HepG2 (cell line): ENCODE data around the gene MEF2A. TPM values are rescaled to one million over a fixed set of nuclear protein-coding genes. Genes with fewer than 3 reads are reported as not detected.

Source experiments
- ATAC-seq: fragments of 200-7000 bp; cut with Tn5 transposase; 3 replicates; pipeline ENCODE4 v1.9.1; 2020; ENCODE audit warnings: mild to moderate bottlenecking, moderate library complexity
- BruUV-seq: library from RNA; stranded (reverse); fragments of 400-500 nt; replicated peaks from 2 replicates; lab custom pipeline; 2021; lab: Mats Ljungman, UMichigan
- CTCF ChIA-PET: fragments of 300-600 bp; formaldehyde crosslinking; extraction: SDS; loops from one replicate; lab custom pipeline; 2021; ENCODE audit warnings: low total read pairs, inconsistent platforms, low intra/inter-chr PET ratio; lab: Yijun Ruan, JAX
- POLR2A ChIA-PET: fragments of 350-600 bp; sonication (Branson Sonifier 250); formaldehyde crosslinking; loops from one replicate; lab custom pipeline; 2020; ENCODE audit warnings: antibody characterized with exemption, inconsistent platforms; lab: Yijun Ruan, JAX
- DNase-seq: peaks from one replicate; pipeline ENCODE4 v3.0.0-alpha.2; 2015; ENCODE audit warnings: low spot score
- FAIRE-seq: peaks from 3 replicates; lab custom pipeline; 2011; peaks lifted over from hg19 to GRCh38; lab: Jason Lieb, UNC
- H2AFZ ChIP-seq: one replicate; pipeline ENCODE4 v1.6.1; 2011; ENCODE audit warnings: low read length, inconsistent platforms
- H3K27ac ChIP-seq: fragments of 300-600 bp; 3 replicates; pipeline ENCODE4 v1.8.0; 2011; ENCODE audit warnings: mixed run types, mild to moderate bottlenecking, mixed read lengths, low read length, inconsistent platforms; ENCODE audit not compliant: insufficient read depth; ENCODE audit errors: extremely low read length
- H3K27me3 ChIP-seq, 2 experiments: fragments of 200-600 bp in 1 of 2; 2 replicates in 1 of 2; 3 replicates in 1 of 2; pipeline versions ENCODE4 v1.6.0 to v1.8.0; 2011; ENCODE audit warnings: low read length in 2 of 2, mild to moderate bottlenecking in 2 of 2, moderate library complexity in 2 of 2, inconsistent platforms in 1 of 2; ENCODE audit not compliant: insufficient read depth in 2 of 2, control insufficient read depth in 1 of 2
- H3K36me3 ChIP-seq, 2 experiments: fragments of 200-600 bp in 1 of 2; replicated peaks in 1 of 2; 2 replicates in 1 of 2; 3 replicates in 1 of 2; pipeline versions ENCODE4 v1.5.1 to v1.8.0; 2011; ENCODE audit warnings: low read length in 2 of 2, inconsistent platforms in 1 of 2; ENCODE audit not compliant: insufficient read depth in 2 of 2, control insufficient read depth in 1 of 2
- H3K4me1 ChIP-seq: 2 replicates; pipeline ENCODE4 v1.5.1; 2012; ENCODE audit warnings: low read length, inconsistent platforms; ENCODE audit not compliant: insufficient read depth
- H3K4me2 ChIP-seq: 2 replicates; pipeline ENCODE4 v1.6.0; 2011; ENCODE audit warnings: low read depth, low read length, inconsistent platforms
- H3K4me3 ChIP-seq, 3 experiments: fragments of 200-600 bp in 1 of 3; sonication (generic), shearing (Covaris generic) in 1 of 3; replicated peaks in 1 of 3; 2 replicates each; pipeline ENCODE4 v1.5.1; 2011 to 2016; ENCODE audit warnings: low read length in 3 of 3, inconsistent platforms in 2 of 3, low read depth in 2 of 3, mild to moderate bottlenecking in 2 of 3, control low read depth in 1 of 3, mixed read lengths in 1 of 3; ENCODE audit not compliant: insufficient read depth in 1 of 3
- H3K79me2 ChIP-seq: one replicate; pipeline ENCODE4 v1.6.1; 2011; ENCODE audit warnings: low read length, inconsistent platforms; ENCODE audit not compliant: insufficient read depth
- H3K9ac ChIP-seq: 2 replicates; pipeline ENCODE4 v1.6.0; 2011; ENCODE audit warnings: mild to moderate bottlenecking, low read depth, low read length, inconsistent platforms; ENCODE audit not compliant: insufficient read depth
- H3K9me3 ChIP-seq: 2 replicates; pipeline ENCODE4 v1.5.1; 2012; ENCODE audit warnings: mild to moderate bottlenecking, low read length
- H4K20me1 ChIP-seq: 2 replicates; pipeline ENCODE4 v1.6.0; 2011; ENCODE audit warnings: inconsistent platforms, mild to moderate bottlenecking, low read length, moderate library complexity; ENCODE audit not compliant: insufficient read depth
- ARID5B ChIP-seq: IDR thresholded peaks from 2 replicates; pipeline ENCODE4 v1.4.0; 2020; ENCODE audit warnings: mild to moderate bottlenecking, missing genetic modification reagents
- FOXM1 ChIP-seq: sonication (generic); formaldehyde crosslinking; IDR thresholded peaks from 2 replicates; pipeline ENCODE4 v1.5.0; 2020; ENCODE audit warnings: missing genetic modification reagents
- SOX13 ChIP-seq, 3 experiments: fragments of 450-650 bp in 1 of 3; sonication (generic) in 1 of 3; formaldehyde crosslinking in 1 of 3; IDR thresholded peaks in 2 of 3; conservative IDR thresholded peaks in 1 of 3; 2 replicates each; pipeline versions ENCODE4 v1.5.0 to v1.6.1; 2016 to 2020; ENCODE audit warnings: antibody characterized with exemption in 1 of 3, mild to moderate bottlenecking in 1 of 3, missing compliant biosample characterization in 1 of 3, missing genetic modification reagents in 1 of 3, moderate library complexity in 1 of 3
- SOX5 ChIP-seq: IDR thresholded peaks from 2 replicates; pipeline ENCODE4 v1.6.1; 2016; ENCODE audit warnings: borderline replicate concordance
- SYNCRIP ChIP-seq: fragments of 200-400 bp; formaldehyde crosslinking; IDR thresholded peaks from 2 replicates; pipeline ENCODE4 v1.6.1; 2018; ENCODE audit warnings: mild to moderate bottlenecking, low read depth, low read length; ENCODE audit not compliant: insufficient read depth
- ZNF33A ChIP-seq: sonication (generic); formaldehyde crosslinking; IDR thresholded peaks from 2 replicates; pipeline ENCODE4 v1.5.1; 2020; ENCODE audit warnings: missing genetic modification reagents, mild to moderate bottlenecking, moderate library complexity, borderline replicate concordance
- ZNF678 ChIP-seq: sonication (generic); formaldehyde crosslinking; IDR thresholded peaks from 2 replicates; pipeline ENCODE4 v1.4.0; 2020; ENCODE audit warnings: mild to moderate bottlenecking, missing genetic modification reagents
- WGBS: methylation state at CpG from one replicate; pipeline ENCODE4 v1.1.6; 2017; ENCODE audit warnings: low lambda C conversion rate; 5-methylcytosine and 5-hydroxymethylcytosine counted together
- in situ Hi-C: cut with HindIII; loops from 2 replicates; pipeline ENCODE4 v1.10.0; 2017; ENCODE audit warnings: low pct_unique_long_range_greater_than_20kb; ENCODE audit not compliant: extremely low pct_ligation_motif_present
- intact Hi-C: fragments of 100-400 bp; cut with micrococcal nuclease; formaldehyde crosslinking; loops from one replicate; pipeline ENCODE4 v1.10.0; 2022; ENCODE audit not compliant: unreplicated experiment
- polyA plus RNA-seq, 8 experiments: library from polyadenylated mRNA; depleted of rRNA in 3 of 8; stranded (reverse) in 7 of 8; unstranded in 1 of 8; fragments of >200 nt; fragmentation: Illumina TruSeq in 4 of 8; extraction: Trizol in 4 of 8; gene quantifications; 2 replicates each; pipeline versions ENCODE4 v1.2.1 to v1.2.3, GENCODE V29; 2011 to 2016; ENCODE audit warnings: low read depth in 4 of 8, missing spikeins in 1 of 8, mixed read lengths in 1 of 8; ENCODE audit not compliant: insufficient read depth in 1 of 8
- total RNA-seq, 5 experiments: library from RNA; depleted of rRNA; stranded (reverse); fragments of >200 nt; fragmentation: Illumina TruSeq; extraction: Trizol; gene quantifications; 2 replicates each; pipeline ENCODE4 v1.2.3, GENCODE V29; 2016; ENCODE audit warnings: low read depth in 1 of 5
- TF ChIP-seq, protein P1 (sequence below), 2 experiments: sonication (generic) in 1 of 2; formaldehyde crosslinking in 1 of 2; IDR thresholded peaks; 2 replicates each; pipeline versions ENCODE4 v1.4.0 to v1.6.1; 2018 to 2020; ENCODE audit warnings: missing genetic modification reagents in 2 of 2, borderline replicate concordance in 1 of 2, low read depth in 1 of 2, mild to moderate bottlenecking in 1 of 2, missing biosample characterization in 1 of 2

Gene MEF2A
- total and polyA plus RNA-seq, 2 of the 13 experiments (the other 11 are each of a cell fraction or from before 2014, with no cell fraction given): 15.2 to 24.4 TPM

GRCh38 chr15:99763827-99764226 lies 198.0 kb downstream of the MEF2A start (continued):
- peak; percentile 32; the same call in 1 of the 2 replicates for TF ChIP-seq ARID5B (CRISPR knock-in tag)

DNA sequence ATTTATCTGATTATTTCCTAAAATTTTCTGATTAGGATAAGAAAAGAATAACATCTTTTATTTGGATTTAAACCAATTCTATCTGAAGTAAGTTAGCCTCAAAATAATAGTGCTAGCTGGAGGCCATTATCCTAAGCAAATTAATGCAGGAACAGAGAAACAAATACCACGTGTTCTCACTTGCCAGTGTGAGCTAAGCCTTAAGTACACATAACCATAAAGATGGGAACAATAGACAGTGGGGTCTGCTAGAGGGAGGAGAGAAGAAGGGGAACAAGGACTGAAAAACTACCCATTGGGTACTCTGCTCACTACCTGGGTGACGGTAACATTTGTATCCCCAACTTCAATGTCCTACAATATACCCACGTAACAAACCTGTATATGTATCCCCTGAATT lies 198.7 kb downstream of the MEF2A start:
- intact Hi-C loops: no loop called here
- no peaks in the 10 kb centered on the region for H3K79me2 ChIP-seq
- no peak overlapping the region for H3K4me3 ChIP-seq
- CTCF ChIA-PET: no interaction called here
- POLR2A ChIA-PET: no interaction called here
- no peak overlapping the region for H3K27ac ChIP-seq
- no peaks in the 10 kb centered on the region for H4K20me1 ChIP-seq
- no peak overlapping the region for H2AFZ ChIP-seq
- H3K9me3 ChIP-seq: no peaks in the 10 kb centered on the region
- H3K9ac ChIP-seq: no peak overlapping the region
- no TSS peak for BruUV-seq
- no peak for FAIRE-seq
- H3K4me2 ChIP-seq: no peak overlapping the region
- 54% methylated on average over 3 of the region's 3 CpGs for WGBS
- no peaks in the 10 kb centered on the region for H3K36me3 ChIP-seq
- TF ChIP-seq, protein P1, sequence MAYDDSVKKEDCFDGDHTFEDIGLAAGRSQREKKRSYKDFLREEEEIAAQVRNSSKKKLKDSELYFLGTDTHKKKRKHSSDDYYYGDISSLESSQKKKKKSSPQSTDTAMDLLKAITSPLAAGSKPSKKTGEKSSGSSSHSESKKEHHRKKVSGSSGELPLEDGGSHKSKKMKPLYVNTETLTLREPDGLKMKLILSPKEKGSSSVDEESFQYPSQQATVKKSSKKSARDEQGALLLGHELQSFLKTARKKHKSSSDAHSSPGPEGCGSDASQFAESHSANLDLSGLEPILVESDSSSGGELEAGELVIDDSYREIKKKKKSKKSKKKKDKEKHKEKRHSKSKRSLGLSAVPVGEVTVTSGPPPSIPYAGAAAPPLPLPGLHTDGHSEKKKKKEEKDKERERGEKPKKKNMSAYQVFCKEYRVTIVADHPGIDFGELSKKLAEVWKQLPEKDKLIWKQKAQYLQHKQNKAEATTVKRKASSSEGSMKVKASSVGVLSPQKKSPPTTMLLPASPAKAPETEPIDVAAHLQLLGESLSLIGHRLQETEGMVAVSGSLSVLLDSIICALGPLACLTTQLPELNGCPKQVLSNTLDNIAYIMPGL (CRISPR knock-in tag; IDR thresholded peaks at IDR 0.05; ENCODE audit: borderline replicate concordance in 1 of 2, low read depth in 1 of 2): no peak
- no peak for TF ChIP-seq SYNCRIP
- no peak; the same call in 1 of the 2 replicates for TF ChIP-seq SOX13 (IDR thresholded peaks at IDR 0.05)
- TF ChIP-seq SOX13 (CRISPR knock-in tag; conservative IDR thresholded peaks at IDR 0.05 in 1 of 2, IDR thresholded peaks at IDR 0.05 in 1 of 2): peak in 1 of 2 experiments; percentile 85; a peak in 2 of 4 replicates
- TF ChIP-seq ZNF33A (CRISPR knock-in tag): no peak
- TF ChIP-seq SOX5 (CRISPR knock-in tag): peak; percentile 70; the same call in 1 of the 2 replicates
- no peak for TF ChIP-seq FOXM1 (CRISPR knock-in tag)
- no peak for TF ChIP-seq ZNF678 (CRISPR knock-in tag)
- TF ChIP-seq, all 625 proteins: peak for 2
- peaks cover 26% of the 10 kb centered on the region for H3K4me1 ChIP-seq
- peak; percentile 30 for DNase-seq
- no peak for ATAC-seq
- in situ Hi-C loops: no loop called here
- H3K27me3 ChIP-seq: no peaks in the 10 kb centered on the region
